Renal cortical epithelial cell (primary cell): ENCODE measurements around the gene PDGFC. TPM values are rescaled to one million over a fixed set of nuclear protein-coding genes. Genes with fewer than 3 reads are reported as not detected.
A peak's percentile ranks its signal among the peaks of the same experiment; 100 is the strongest.

Source experiments
- DNase-seq: peaks from one replicate; pipeline ENCODE4 v3.0.0-alpha.2; 2011; ENCODE audit warnings: low read depth
- total RNA-seq: library from RNA; depleted of rRNA; stranded (reverse); fragments of >200 nt; gene quantifications from 2 replicates; pipeline ENCODE4 v1.2.3, GENCODE V29; 2014

The PDGFC gene
- total RNA-seq: 133 and 173 TPM in 2 replicates

DNA sequence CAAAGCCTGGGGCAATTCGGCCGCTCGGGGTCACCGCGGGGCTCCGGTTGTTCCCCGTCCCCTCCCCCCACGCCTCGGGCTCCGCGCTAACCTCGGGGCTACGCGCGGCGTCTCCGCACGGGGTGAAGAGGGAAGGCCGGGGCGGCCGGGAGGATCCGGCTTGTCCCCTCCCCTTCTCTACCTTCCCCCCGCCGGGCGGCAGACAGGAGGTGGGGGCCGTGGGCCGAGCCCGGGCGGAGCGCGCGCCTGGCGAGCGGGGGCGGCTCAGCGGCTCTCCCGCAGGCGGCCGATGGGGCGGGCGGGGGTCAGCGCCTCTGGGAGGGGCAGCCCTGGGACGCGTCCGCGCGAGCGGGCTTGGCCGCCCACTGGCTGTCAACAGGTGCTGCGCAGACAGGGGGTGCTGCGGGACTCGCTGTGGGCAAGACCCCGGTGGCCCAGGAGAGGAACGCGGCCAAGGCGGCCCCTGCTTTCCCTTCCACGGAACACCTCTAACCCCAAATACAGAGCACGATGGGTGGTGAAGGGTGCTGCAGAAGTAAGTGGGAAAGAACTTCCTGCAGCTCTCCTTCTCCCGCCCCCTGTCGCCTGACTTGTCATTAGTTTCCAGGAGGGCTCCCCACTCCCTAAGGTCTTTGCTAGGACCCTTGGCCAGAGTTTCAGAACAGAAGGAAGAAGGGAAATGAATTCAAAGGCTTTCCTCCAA lies at the start of gene PDGFC:
Gene PDGFC (minus strand): TSS at position 124 of the 703 bp plus-strand sequence. CDS start 896 bp downstream, outside the sequence.
- DNase-seq: peak; percentile 57

DNA sequence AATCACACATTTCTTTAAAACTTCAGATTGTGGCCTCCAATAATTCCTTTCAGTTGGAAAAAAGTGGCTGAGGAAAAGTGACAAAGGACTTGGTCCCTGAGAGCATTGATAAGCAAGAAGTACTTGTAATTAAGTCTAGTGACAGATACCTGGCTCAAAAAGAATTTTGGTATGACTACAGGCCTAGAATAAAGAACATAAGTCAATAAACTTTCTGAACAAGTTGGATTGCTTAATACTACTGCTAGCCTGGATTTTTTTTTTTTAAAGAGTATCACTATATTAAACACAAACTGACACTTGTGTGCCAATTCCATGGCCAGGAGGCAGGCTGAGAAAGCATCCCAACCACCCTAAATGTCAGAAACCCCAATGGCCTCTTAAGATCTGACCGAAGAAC lies 49.3 kb upstream of the PDGFC start:
- no peak for DNase-seq

GRCh38 chr4:157018920-157019490 lies 47.4 kb upstream of the PDGFC start:
- DNase-seq: no peak

- DNase-seq: peak; percentile 85
Measured at GRCh38 chr4:157014621-157015591, 43.3 kb upstream of the PDGFC start.

- no peak for DNase-seq
Measured at GRCh38 chr4:157013656-157014055, 42.1 kb upstream of the PDGFC start.

- DNase-seq: peak; percentile 23
Measured at GRCh38 chr4:157012781-157013180, 41.2 kb upstream of the PDGFC start.

- DNase-seq: no peak
Measured at GRCh38 chr4:157012296-157012695, 40.7 kb upstream of the PDGFC start.

- DNase-seq: no peak
Measured at GRCh38 chr4:157010630-157011029, 39.0 kb upstream of the PDGFC start.

DNA sequence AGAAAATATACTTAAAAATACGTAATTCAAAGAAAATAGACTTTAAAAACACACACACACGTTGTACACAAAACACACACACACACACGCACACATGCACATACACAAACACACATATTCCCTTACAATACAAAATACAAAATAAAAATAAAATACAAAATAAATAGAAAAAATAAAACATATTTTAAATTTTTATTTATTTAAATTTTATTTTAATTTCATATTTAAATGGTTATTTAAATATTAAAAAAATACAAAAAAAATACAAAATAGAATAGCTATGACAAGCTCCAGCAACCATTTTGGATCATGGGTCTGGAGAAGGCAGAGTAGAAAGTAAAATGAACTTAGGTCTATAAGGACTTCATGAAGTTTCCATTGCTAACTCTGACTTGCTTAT lies 34.2 kb upstream of the PDGFC start:
- no peak for DNase-seq

DNA sequence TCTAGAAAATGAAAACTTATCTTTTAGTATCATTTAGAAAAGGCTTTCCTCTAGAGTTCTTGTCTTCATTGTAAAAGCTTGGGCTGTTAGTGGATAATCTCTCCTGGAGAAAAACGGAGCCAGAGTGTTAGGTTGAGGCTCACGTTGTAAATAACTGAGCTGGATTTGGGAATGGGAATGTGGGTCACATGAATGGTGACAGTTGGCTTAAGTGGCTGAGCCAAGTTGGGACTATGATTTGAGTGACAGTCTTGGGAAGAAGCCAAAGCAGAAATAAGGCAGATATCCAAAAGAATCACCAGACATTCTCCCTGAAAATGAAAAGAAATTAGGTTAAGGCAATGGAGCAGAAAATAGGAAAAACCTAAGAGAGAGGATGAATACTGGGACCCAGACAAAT lies 33.6 kb upstream of the PDGFC start:
- no peak for DNase-seq

DNA sequence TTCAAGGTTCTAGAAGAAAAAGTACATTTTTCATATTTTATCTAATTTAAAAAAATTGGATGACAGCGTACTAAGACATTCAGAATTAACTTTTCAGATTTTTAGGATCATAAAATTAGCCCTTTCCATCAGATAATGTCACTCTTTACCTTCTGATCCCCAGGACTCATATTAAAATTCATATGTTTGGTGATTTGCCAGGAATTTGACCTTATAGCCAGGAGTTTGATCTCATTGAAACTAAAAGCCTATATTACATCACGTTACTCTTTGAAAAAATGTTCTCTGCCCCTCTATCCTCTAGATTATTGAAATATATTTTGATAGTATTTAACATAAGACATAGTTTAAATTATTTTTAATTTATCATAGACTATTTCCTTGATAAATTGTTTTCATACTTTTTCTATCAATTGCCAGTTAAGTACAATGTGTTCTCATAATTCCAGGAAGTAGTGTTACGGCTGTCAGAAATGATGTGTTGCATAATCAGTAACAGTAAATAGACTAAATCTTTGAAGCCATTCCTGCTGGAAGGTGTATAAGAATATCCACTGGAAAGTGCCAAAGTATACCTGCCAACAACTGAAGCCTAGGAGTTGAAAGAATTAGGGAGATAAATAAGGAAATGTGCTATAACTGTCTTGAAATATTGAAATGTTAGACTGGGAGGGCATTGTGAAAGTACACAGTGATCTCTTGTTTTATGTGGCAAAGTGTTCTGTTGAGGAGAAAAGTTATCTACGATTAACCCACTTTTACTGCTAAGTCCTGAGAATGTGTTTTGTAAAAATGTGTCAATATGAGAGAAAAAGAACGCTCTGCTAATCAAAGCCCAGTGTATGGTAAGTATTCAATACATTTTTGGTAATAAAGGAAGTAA lies 32.9 kb upstream of the PDGFC start:
- DNase-seq: peak; percentile 60

DNA sequence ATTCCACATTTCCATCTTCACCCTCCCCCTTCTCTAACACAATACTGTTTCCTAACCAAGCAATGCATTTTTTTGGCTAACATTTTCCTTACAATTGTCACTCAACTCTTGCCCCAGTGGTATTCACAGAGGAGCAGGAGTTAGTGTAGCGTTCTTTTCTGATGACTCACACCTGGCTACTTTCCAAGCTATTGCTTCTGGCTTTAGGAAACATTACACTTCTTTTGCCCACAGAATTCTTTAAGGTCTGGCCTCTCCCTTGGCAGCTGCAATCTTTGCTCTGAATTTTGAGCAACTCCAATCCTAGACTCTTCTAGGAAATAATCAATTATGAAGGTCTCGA lies 27.5 kb upstream of the PDGFC start:
- peak; percentile 99 for DNase-seq

- DNase-seq: no peak
Measured at GRCh38 chr4:156998500-156999174, 27.0 kb upstream of the PDGFC start.

- DNase-seq: no peak
Measured at GRCh38 chr4:156992943-156993342, 21.3 kb upstream of the PDGFC start.

DNA sequence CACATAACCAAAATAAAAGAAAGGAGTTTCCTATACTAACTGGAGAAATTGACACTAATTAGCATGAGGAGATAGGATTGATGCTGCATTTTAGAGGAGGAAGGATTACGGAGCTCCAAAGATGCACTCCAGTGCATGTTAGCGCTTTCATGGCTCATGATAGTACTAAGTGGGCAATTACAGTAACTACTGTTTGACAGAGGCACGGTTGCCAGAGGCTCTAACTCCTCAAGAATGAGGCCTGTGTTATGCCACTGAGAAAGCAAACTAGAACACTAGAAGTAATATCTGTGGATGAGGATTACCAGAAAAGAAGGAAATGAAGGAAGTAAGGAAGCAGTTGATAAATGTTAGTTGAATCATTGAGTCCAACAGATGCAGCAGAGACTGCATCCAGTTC lies 19.6 kb upstream of the PDGFC start:
- no peak for DNase-seq

- no peak for DNase-seq
Measured at GRCh38 chr4:156983366-156983765, 11.8 kb upstream of the PDGFC start.

- no peak for DNase-seq
Measured at GRCh38 chr4:156981262-156981769, 9.7 kb upstream of the PDGFC start.

DNA sequence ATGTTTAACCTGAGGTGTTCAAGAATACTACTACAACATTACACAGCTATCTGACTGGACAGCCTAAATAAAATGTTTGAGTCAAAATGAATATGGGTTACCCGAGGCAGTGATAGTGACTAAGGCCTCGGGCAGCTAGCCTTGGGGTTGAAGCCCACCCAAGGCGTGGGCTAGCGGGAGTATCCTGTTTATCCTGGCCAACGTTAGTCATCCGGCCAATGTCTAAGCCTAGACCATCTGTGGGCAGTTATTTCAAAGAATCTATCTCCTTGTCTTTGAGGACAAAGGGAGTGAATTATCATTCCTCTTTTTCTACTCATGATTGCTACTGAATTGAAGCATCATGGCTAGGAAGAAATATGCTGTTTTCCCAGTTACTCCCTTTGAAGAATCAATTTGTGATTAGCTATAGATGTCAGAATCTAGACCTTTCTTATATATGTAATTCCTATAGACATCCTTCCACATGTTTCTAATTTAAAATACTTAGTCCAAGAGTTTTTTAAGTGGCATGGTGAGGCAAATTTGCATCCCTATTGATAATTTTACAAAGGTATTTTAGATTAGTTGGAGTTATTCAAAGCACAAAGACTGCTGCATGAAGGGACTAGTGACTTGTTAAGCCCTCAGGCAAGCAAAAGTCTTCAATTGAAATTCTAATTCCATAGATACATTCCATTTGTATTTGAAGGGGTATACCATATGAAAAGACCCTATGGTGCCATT lies 6.0 kb upstream of the PDGFC start:
- DNase-seq: peak; percentile 69

- peak; percentile 94 for DNase-seq
Measured at GRCh38 chr4:156976147-156976546, 4.5 kb upstream of the PDGFC start.

- no peak for DNase-seq
Measured at GRCh38 chr4:156975686-156976085, 4.1 kb upstream of the PDGFC start.
